Measurements from ENCODE around the gene COL28A1.
"Not testable (repeated sequence)": the region's sequence is repeated elsewhere in the genome, so short reads cannot be mapped to it uniquely, and the experiment has no call there.

The COL28A1 gene

GRCh38 chr7:7408001-7408770 lies 127.5 kb downstream of the COL28A1 start:
- no peak for DNase-seq

DNA sequence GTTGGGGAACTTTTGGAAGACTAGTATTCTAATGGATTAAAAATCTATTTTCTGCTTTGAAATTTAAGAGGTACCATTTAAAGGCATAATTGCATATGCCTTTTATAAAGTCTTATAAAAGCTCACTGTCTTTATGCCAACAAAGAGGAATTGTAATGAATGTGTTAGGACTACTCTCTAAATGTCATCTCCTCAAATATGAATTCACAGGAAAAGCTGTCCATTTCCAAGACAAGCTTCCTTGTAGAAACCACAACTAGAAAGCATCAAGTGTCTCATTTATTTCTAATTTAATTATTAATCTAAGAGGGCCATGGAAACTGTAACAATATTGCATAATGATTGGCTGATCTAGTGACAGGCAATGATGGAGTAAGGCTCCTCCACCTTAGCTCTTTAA lies 130.2 kb downstream of the COL28A1 start:
- DNase-seq, result no peak

GRCh38 chr7:7399707-7400106 lies 136.0 kb downstream of the COL28A1 start:
- no peak for DNase-seq

GRCh38 chr7:7395785-7396184 lies 139.9 kb downstream of the COL28A1 start:
- DNase-seq, result no peak

DNA sequence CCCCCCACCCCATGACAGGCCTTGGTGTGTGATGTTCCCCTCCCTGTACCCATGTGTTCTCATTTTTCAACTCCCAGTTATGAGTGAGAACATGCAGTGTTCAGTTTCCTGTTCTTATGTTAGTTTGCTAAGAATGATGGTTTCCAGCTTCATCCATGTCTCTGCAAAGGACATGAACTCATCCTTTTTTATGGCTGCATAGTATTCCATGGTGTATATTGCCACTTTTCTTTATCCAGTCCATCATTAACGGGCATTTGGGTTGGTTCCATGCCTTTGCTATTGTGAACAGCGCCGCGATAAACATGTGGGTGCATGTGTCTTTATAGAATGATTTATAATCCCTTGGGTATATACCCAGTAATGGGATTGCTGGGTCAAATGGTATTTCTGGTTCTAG lies 147.5 kb downstream of the COL28A1 start:
- DNase-seq, result not testable (repeated sequence)

DNA sequence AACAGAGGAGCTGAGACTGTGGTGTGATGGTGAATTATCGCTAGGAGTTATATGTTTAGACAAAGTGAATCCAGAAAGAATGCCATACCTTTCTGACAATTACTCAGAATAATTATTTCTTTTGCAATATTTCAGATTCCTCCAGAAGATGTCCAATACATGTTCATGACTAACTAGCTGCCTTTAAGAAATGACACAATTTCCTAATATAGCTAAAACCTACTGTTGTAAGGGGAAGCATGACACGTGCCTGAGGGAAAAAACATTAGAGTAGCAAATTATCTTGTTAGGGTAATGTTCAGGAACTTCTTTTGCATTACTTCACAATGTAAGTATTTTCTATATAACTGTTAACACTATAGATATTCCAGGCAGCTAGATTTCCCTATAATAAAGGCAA lies 150.3 kb downstream of the COL28A1 start:
- DNase-seq, result no peak

GRCh38 chr7:7384228-7384627 lies 151.4 kb downstream of the COL28A1 start:
- DNase-seq, result no peak

- DNase-seq, result no peak
These were observed 160.1 kb downstream of the COL28A1 start for GRCh38 chr7:7375538-7375937.

DNA sequence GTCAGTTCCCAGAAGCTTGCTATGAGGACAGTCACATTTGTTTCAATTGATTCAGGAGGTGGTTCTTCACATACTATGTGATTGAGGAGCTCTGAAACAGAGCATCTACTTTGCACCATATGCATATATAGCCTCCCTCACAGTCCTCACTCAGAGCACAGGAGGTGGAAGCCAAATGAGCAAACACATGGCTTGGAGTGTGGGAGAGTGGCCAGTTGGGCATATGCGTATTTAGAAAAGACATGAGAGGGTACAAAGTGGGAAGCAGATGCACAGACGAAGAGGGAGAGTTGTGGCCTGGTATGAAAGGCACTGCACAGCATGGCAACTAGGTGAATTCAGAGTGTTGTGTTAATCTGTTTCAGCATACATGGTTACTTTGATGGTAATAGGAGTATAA lies 165.6 kb downstream of the COL28A1 start:
- no peak for DNase-seq

- DNase-seq, result no peak
These were observed 166.5 kb downstream of the COL28A1 start for GRCh38 chr7:7369134-7369533.

DNA sequence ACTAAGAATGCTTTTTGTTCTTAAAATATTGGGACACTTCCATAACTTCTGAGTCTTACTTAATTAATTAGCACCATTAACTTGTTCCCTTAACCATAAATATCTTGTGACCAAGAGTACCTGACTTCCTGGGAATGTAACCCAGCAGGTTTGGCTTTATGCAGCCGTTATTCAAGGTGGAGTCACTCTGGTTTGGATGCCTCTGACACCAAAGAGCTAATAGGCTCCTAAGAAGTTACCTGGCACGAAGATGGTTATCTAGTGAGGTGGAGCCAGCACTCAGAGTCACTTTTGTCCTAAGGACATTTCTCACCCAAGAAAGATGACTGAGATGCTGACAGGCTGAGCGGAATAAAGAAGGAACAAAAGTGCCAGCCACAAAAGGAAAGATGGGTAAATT lies 181.0 kb downstream of the COL28A1 start:
- no peak for DNase-seq

DNA sequence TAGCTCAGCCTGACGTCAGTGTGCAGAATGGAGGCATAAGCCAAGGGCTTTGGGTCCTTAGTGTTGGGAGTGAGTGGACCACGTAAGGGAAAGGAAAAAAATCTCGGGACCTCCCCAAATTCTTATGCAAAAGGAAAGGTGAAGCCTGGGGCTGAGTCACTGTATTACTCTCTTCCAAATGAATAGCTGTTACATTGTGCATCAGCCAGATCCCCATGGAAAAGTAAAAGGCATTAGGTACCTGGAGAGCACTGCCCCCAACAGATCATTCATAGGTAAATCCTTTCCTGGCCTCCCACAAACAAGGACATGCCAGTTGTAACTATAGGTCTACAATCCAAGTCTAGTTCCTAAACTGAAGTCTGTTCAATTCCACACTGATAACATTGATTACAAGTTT lies 182.8 kb downstream of the COL28A1 start:
- DNase-seq, result no peak

DNA sequence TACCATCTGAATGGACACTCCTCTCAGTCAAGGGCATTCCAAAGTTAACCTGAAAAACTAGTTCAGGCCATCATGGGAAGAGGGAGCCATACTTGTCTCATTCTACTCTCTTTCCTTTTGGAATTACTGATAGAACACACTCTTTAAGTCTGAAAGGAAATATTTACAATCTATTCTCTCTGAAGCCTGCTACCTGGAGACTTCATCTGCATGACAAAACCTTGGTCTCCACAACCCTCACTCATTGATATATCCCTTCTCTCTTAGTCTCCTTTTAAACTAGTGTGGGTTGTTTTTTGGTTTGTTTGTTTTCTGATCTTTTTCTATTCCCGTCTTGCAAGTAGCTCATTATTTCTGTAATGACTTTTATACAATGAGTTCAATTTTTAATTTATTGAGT lies 183.8 kb downstream of the COL28A1 start:
- no peak for DNase-seq

DNA sequence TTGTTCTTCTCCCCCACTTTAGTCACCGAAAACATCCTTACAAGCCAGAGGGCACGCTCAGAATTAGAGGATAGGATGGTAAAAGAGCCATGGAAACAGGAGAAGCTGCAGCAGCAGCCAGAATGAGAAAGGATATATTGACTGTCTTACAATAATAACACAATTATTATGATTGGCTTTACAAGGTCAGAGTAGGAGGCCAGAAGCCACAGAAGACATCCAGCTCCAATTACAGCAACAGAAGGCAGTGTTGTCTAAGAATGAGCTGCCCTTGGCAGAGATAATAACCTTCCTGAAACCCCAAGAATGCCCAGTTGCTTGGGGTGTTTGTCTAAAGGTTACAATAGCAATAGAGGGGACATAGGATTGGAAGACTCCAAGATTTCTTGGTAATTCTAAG lies 184.5 kb downstream of the COL28A1 start:
- DNase-seq, result no peak

- no peak for DNase-seq
These were observed 186.5 kb downstream of the COL28A1 start for GRCh38 chr7:7349156-7349555.

DNA sequence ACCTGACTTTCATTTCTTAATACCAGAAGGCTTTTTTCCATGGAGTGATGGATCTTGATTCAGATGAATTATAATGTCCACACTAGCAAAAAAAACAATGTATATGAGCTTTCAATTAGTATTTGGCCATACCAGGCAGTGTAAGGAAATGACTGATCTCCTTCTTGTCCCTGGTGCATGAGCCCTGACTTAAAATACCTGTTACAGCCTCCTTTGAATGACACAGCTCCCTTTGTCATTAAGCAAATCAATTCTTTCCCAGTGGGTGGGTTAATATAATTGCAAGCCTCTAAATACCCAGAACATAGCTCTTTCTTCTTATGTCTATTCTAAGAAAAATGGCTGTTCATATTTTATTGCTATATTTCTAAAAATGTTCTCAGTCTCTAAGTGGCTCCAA lies 188.6 kb downstream of the COL28A1 start:
- no peak for DNase-seq

DNA sequence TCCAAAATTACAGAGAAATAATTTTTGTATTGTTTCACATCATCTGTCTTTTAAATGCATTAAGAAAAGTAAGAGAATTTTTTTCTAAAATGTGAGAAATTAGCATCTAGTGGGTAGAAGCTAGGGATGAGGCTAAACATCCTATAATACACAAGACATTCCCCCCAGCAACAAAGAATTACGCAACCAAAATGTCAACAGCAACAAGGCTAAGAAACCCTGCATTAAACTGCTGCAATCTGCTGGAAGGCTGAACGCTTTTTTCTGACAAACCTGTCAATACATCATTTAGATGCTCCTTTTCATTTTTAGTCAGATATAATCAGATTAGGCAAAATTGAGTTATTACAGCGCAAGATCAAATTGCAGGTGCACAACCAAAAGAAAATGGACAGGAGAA lies 191.1 kb downstream of the COL28A1 start:
- DNase-seq, result no peak

DNA sequence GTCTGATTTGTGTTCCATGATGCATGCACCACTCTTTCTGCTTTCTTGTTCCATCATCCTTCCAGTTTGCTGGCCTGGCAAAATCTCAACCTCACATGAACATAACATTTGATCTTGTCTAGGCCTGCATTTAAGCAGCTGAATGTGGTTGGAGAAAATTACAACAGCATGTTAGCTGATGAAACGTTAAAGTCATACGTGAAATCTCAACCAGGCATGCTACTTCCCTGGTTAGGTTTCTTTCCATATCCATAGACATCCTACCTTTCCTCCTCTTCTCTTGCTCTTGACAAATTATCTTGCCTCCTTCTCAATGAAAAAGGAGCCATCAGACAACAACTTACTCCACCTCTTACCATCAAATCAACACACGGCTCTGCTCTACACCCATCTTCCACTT lies 199.8 kb downstream of the COL28A1 start:
- no peak for DNase-seq

DNA sequence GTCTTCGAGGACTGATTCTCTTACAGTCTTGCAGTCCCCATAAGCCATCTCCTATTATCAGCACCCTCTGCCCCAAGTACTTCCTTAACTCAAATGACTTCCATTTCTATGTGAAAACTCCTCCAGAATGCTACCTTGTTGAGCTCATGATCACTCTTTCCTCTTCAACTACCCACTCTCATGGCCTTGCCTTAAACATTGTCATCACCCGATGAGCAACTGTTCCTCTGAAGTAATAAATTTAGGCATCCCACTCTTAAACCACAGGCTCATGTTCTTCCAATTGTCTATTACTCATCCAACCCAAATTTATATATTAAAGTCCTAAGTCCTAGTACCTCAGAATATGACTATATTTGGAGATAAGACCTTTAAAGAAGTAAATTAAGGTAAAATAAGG lies 200.5 kb downstream of the COL28A1 start:
- no peak for DNase-seq

DNA sequence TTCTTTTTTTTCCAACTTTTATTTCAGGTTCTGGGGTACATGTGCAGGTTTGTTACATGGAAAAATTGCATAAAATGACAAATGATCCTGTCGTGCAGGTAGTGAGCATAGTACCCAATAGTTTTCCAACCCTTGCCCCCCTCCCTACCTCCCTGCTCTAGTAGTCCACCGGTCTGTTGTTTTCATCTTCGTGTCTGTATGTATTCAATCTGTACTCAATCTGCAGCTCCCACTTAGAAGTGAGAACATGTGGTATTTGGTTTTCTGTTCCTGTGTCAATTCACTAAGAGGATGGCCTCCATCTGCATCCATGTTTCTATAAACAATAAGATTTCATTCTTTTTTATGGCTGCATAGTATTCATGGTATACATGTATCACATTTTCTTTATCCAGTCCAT lies 202.1 kb downstream of the COL28A1 start:
- DNase-seq, result no peak

DNA sequence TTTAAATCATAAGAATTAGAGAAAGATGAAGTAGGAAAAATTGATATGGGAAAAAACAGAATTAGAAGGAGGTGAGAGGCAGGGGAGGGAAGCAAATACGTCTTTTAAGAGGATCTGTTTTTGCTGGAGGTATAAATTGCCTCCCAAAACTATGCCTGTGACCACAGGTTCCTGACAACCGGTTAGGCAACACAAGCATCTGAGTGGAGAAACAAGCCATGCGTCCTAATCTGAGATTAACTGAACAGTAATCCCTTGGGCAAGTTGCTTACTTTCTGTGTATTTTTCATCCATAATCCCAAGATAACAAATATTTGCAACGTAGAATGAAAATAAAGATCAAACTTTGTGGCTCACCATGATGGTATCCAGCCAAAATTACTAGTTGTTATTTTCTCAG lies 204.2 kb downstream of the COL28A1 start:
- no peak for DNase-seq

GRCh38 chr7:7330997-7331396 lies 204.7 kb downstream of the COL28A1 start:
- no peak for DNase-seq

DNA sequence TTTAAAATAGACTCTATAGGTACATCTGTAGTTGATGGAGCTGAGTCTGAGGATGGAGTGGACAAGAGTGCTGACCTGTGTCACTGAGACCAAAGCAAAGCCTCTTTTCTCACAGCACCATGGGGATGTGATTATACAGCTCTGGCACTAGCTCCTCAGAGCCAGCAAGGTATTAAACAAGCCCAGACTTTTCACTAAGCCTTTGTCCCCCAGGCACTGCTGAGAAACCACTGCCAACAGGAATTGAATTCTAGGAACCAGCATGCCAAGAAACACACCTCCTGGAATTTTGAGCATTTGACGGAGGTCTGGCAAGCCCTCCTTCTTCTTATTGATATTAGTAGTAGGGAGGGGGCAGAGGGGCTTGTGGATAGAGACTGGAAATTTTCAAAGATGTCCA lies 206.3 kb downstream of the COL28A1 start:
- no peak for DNase-seq

- no peak for DNase-seq
These were observed 208.2 kb downstream of the COL28A1 start for GRCh38 chr7:7327423-7327822.

- DNase-seq, result no peak
These were observed 211.0 kb downstream of the COL28A1 start for GRCh38 chr7:7324698-7325097.
